ENCODE data around the gene ALDH7A1. TPM values are rescaled to one million over a fixed set of nuclear protein-coding genes. Genes with fewer than 3 reads are reported as not detected.

ALDH7A1 gene
- total RNA-seq, 1 donor from 2014 or later, result 119 TPM

GRCh38 chr5:126482591-126482990 lies 112.4 kb downstream of the ALDH7A1 start:
- H3K27me3 Mint-ChIP-seq (ENCODE audit: low read depth), result no peaks in the 10 kb centered on the region
- H3K36me3 Mint-ChIP-seq, result peaks cover 52% of the 10 kb centered on the region
- no peak for DNase-seq (ENCODE audit: low spot score in 2 of 2, unreplicated experiment in 2 of 2)
- peaks cover 12% of the 10 kb centered on the region for H3K4me1 Mint-ChIP-seq
- no peak for TF ChIP-seq CTCF (IDR thresholded peaks at IDR 0.05; ENCODE audit: unreplicated experiment)
- H3K4me3 Mint-ChIP-seq, result no peak overlapping the region
- no peaks in the 10 kb centered on the region for H3K9me3 Mint-ChIP-seq
- peak overlapping the region; percentile 3 for H3K27ac Mint-ChIP-seq

- DNase-seq (ENCODE audit: low spot score in 2 of 2, unreplicated experiment in 2 of 2), result no peak
- TF ChIP-seq CTCF (IDR thresholded peaks at IDR 0.05; ENCODE audit: unreplicated experiment), result no peak
- Mint-ChIP-seq H3K4me3 (no peak overlapping the region), H3K4me1 (peaks cover 19% of the 10 kb centered on the region), H3K9me3 (no peaks in the 10 kb centered on the region), H3K27ac (no peak overlapping the region), H3K36me3 (peaks cover 41% of the 10 kb centered on the region), H3K27me3 (ENCODE audit: low read depth) (no peaks in the 10 kb centered on the region)
Observed at GRCh38 chr5:126481243-126481642, 113.8 kb downstream of the ALDH7A1 start.

Other genes starting within 250 kb of the ALDH7A1 start
- gene GRAMD2B, start 171.8 kb downstream of the ALDH7A1 start, total RNA-seq, result 12.0 to 15.0 TPM (median 14.0 TPM) in 3 replicates
- gene PHAX, start 5.7 kb upstream of the ALDH7A1 start, total RNA-seq, result 36.8 to 47.3 TPM (median 42.8 TPM) in 3 replicates
- 79.9 to 85.2 TPM (median 84.4 TPM) in 3 replicates for gene LMNB1, start 181.9 kb upstream of the ALDH7A1 start, total RNA-seq

Data from mesothelial cell of epicardium (in vitro differentiated cells).